ENCODE measurements around the gene CHAC1. TPM values are rescaled to one million over a fixed set of nuclear protein-coding genes. Genes with fewer than 3 reads are reported as not detected.

The CHAC1 gene
- total and polyA plus RNA-seq, 4 donors = 1.2 to 5.3 (median 3.3) TPM

GRCh38 chr15:40933517-40933902 lies 19.8 kb upstream of the CHAC1 start:
- DNase-seq (no peak), ATAC-seq (ENCODE audit: low FRiP score) (no peak)
- intact Hi-C loops (cut with DNase I) = no loop called here
- H3K4me1 ChIP-seq (ENCODE audit: control insufficient read depth in 1 of 2, insufficient read depth in 2 of 2, low read length in 2 of 2) = no peaks in the 10 kb centered on the region
- no peak overlapping the region for H3K4me3 ChIP-seq (ENCODE audit: low read length in 2 of 2)
- H3K36me3 ChIP-seq (ENCODE audit: control insufficient read depth in 1 of 2, insufficient read depth in 2 of 2, low read length in 1 of 2) = no peaks in the 10 kb centered on the region
- no peak overlapping the region for H3K27ac ChIP-seq (ENCODE audit: low read depth in 1 of 2, low read length in 2 of 2)
- no peaks in the 10 kb centered on the region for H3K27me3 ChIP-seq (ENCODE audit: control insufficient read depth in 1 of 2, insufficient read depth in 2 of 2, low read length in 1 of 2)
- WGBS, 2 donors = 83 to 84% methylated on average over 3 of the region's 3 CpGs
- no peaks in the 10 kb centered on the region for H3K9me3 ChIP-seq (ENCODE audit: control insufficient read depth, low read length)

- intact Hi-C loops (cut with DNase I) = no loop called here
- Histone ChIP-seq H3K4me3 (ENCODE audit: low read length in 2 of 2) (no peak overlapping the region), H3K9me3 (ENCODE audit: control insufficient read depth, low read length) (no peaks in the 10 kb centered on the region), H3K36me3 (ENCODE audit: control insufficient read depth in 1 of 2, insufficient read depth in 2 of 2, low read length in 1 of 2) (no peaks in the 10 kb centered on the region), H3K27ac (ENCODE audit: low read depth in 1 of 2, low read length in 2 of 2) (no peak overlapping the region), H3K27me3 (ENCODE audit: control insufficient read depth in 1 of 2, insufficient read depth in 2 of 2, low read length in 1 of 2) (no peaks in the 10 kb centered on the region), H3K4me1 (ENCODE audit: control insufficient read depth in 1 of 2, insufficient read depth in 2 of 2, low read length in 2 of 2) (no peaks in the 10 kb centered on the region)
- ATAC-seq (ENCODE audit: low FRiP score) (no peak), DNase-seq (no peak)
- 95% methylated on average over 6 of the region's 6 CpGs for WGBS, 2 donors
Observed at GRCh38 chr15:40934457-40934856, 18.8 kb upstream of the CHAC1 start.

GRCh38 chr15:40936234-40936708 lies 17.0 kb upstream of the CHAC1 start:
- no peak overlapping the region for H3K4me3 ChIP-seq (ENCODE audit: low read length in 2 of 2)
- DNase-seq (no peak), ATAC-seq (ENCODE audit: low FRiP score) (no peak)
- H3K27ac ChIP-seq (ENCODE audit: low read depth in 1 of 2, low read length in 2 of 2) = no peak overlapping the region
- intact Hi-C loops (cut with DNase I) = no loop called here
- no peaks in the 10 kb centered on the region for H3K36me3 ChIP-seq (ENCODE audit: control insufficient read depth in 1 of 2, insufficient read depth in 2 of 2, low read length in 1 of 2)
- H3K9me3 ChIP-seq (ENCODE audit: control insufficient read depth, low read length) = no peaks in the 10 kb centered on the region
- 92 to 93% methylated on average over 31 of the region's 31 CpGs for WGBS, 2 donors
- no peaks in the 10 kb centered on the region for H3K27me3 ChIP-seq (ENCODE audit: control insufficient read depth in 1 of 2, insufficient read depth in 2 of 2, low read length in 1 of 2)
- H3K4me1 ChIP-seq (ENCODE audit: control insufficient read depth in 1 of 2, insufficient read depth in 2 of 2, low read length in 2 of 2) = no peaks in the 10 kb centered on the region

GRCh38 chr15:40936709-40937666 lies 16.3 kb upstream of the CHAC1 start:
- Histone ChIP-seq H3K27me3 (ENCODE audit: control insufficient read depth in 1 of 2, insufficient read depth in 2 of 2, low read length in 1 of 2) (no peaks in the 10 kb centered on the region), H3K36me3 (ENCODE audit: control insufficient read depth in 1 of 2, insufficient read depth in 2 of 2, low read length in 1 of 2) (no peaks in the 10 kb centered on the region), H3K4me3 (ENCODE audit: low read length in 2 of 2) (no peak overlapping the region), H3K27ac (ENCODE audit: low read depth in 1 of 2, low read length in 2 of 2) (no peak overlapping the region), H3K4me1 (ENCODE audit: control insufficient read depth in 1 of 2, insufficient read depth in 2 of 2, low read length in 2 of 2) (no peaks in the 10 kb centered on the region), H3K9me3 (ENCODE audit: control insufficient read depth, low read length) (no peaks in the 10 kb centered on the region)
- 76 to 79% methylated on average over 15 of the region's 15 CpGs for WGBS, 2 donors
- intact Hi-C loops (cut with DNase I) = no loop called here
- DNase-seq (no peak), ATAC-seq (ENCODE audit: low FRiP score) (no peak)

- intact Hi-C loops (cut with DNase I) = no loop called here
- ATAC-seq (ENCODE audit: low FRiP score) = no peak
- no peak overlapping the region for H3K27ac ChIP-seq (ENCODE audit: low read depth in 1 of 2, low read length in 2 of 2)
Observed at GRCh38 chr15:40937762-40938535, 15.3 kb upstream of the CHAC1 start.

GRCh38 chr15:40938536-40938870 lies 14.8 kb upstream of the CHAC1 start:
- Histone ChIP-seq H3K4me3 (ENCODE audit: low read length in 2 of 2) (no peak overlapping the region), H3K36me3 (ENCODE audit: control insufficient read depth in 1 of 2, insufficient read depth in 2 of 2, low read length in 1 of 2) (no peaks in the 10 kb centered on the region), H3K27ac (ENCODE audit: low read depth in 1 of 2, low read length in 2 of 2) (no peak overlapping the region), H3K4me1 (ENCODE audit: control insufficient read depth in 1 of 2, insufficient read depth in 2 of 2, low read length in 2 of 2) (no peaks in the 10 kb centered on the region), H3K9me3 (ENCODE audit: control insufficient read depth, low read length) (no peaks in the 10 kb centered on the region), H3K27me3 (ENCODE audit: control insufficient read depth in 1 of 2, insufficient read depth in 2 of 2, low read length in 1 of 2) (no peaks in the 10 kb centered on the region)
- intact Hi-C loops (cut with DNase I) = no loop called here
- no peak for ATAC-seq (ENCODE audit: low FRiP score)
- WGBS, 2 donors = 80% methylated on average over 6 of the region's 6 CpGs
- no peak for DNase-seq

More at GRCh38 chr15:40937762-40938535, 15.3 kb upstream of the CHAC1 start:
- WGBS, 2 donors = 64 to 66% methylated on average over 19 of the region's 19 CpGs
- Histone ChIP-seq H3K4me1 (ENCODE audit: control insufficient read depth in 1 of 2, insufficient read depth in 2 of 2, low read length in 2 of 2) (no peaks in the 10 kb centered on the region), H3K27me3 (ENCODE audit: control insufficient read depth in 1 of 2, insufficient read depth in 2 of 2, low read length in 1 of 2) (no peaks in the 10 kb centered on the region), H3K9me3 (ENCODE audit: control insufficient read depth, low read length) (no peaks in the 10 kb centered on the region), H3K4me3 (ENCODE audit: low read length in 2 of 2) (no peak overlapping the region), H3K36me3 (ENCODE audit: control insufficient read depth in 1 of 2, insufficient read depth in 2 of 2, low read length in 1 of 2) (no peaks in the 10 kb centered on the region)
- no peak for DNase-seq

- Histone ChIP-seq H3K27ac (ENCODE audit: low read depth in 1 of 2, low read length in 2 of 2) (peak overlapping the region in 1 of 2 donors; percentile 79), H3K4me3 (ENCODE audit: low read length in 2 of 2) (no peak overlapping the region), H3K36me3 (ENCODE audit: control insufficient read depth in 1 of 2, insufficient read depth in 2 of 2, low read length in 1 of 2) (no peaks in the 10 kb centered on the region), H3K4me1 (ENCODE audit: control insufficient read depth in 1 of 2, insufficient read depth in 2 of 2, low read length in 2 of 2) (no peaks in the 10 kb centered on the region), H3K27me3 (ENCODE audit: control insufficient read depth in 1 of 2, insufficient read depth in 2 of 2, low read length in 1 of 2) (no peaks in the 10 kb centered on the region), H3K9me3 (ENCODE audit: control insufficient read depth, low read length) (no peaks in the 10 kb centered on the region)
- no peak for DNase-seq
- WGBS, 2 donors = 10 to 20% methylated on average over 15 of the region's 15 CpGs
- intact Hi-C loops (cut with DNase I) = loop anchor here (2.0 to 5.0 kb wide), 5 partner anchors 33 to 80 kb away; no protein-coding TSS in a partner anchor
- peak; percentile 16 for ATAC-seq (ENCODE audit: low FRiP score)
Observed at GRCh38 chr15:40940296-40940801, 12.9 kb upstream of the CHAC1 start.

- no peak for DNase-seq
- H3K27ac ChIP-seq (ENCODE audit: low read depth in 1 of 2, low read length in 2 of 2) = peak overlapping the region; percentile 44 to 79
- no peaks in the 10 kb centered on the region for H3K36me3 ChIP-seq (ENCODE audit: control insufficient read depth in 1 of 2, insufficient read depth in 2 of 2, low read length in 1 of 2)
- 23 to 24% methylated on average over 7 of the region's 7 CpGs for WGBS, 2 donors
- no peaks in the 10 kb centered on the region for H3K9me3 ChIP-seq (ENCODE audit: control insufficient read depth, low read length)
- H3K4me1 ChIP-seq (ENCODE audit: control insufficient read depth in 1 of 2, insufficient read depth in 2 of 2, low read length in 2 of 2) = no peaks in the 10 kb centered on the region
- no peaks in the 10 kb centered on the region for H3K27me3 ChIP-seq (ENCODE audit: control insufficient read depth in 1 of 2, insufficient read depth in 2 of 2, low read length in 1 of 2)
- ATAC-seq (ENCODE audit: low FRiP score) = peak; percentile 8
- intact Hi-C loops (cut with DNase I) = loop anchor here (2.0 to 5.0 kb wide), 5 partner anchors 34 to 80 kb away; no protein-coding TSS in a partner anchor
- H3K4me3 ChIP-seq (ENCODE audit: low read length in 2 of 2) = peak overlapping the region in 1 of 2 donors; percentile 39
Observed at GRCh38 chr15:40941068-40941527, 12.2 kb upstream of the CHAC1 start.

Measured in aorta (tissue), 5 donors.